ENCODE data around the gene FAAH2.
"Not testable (repeated sequence)": the region's sequence is repeated elsewhere in the genome, so short reads cannot be mapped to it uniquely, and the experiment has no call there.

FAAH2 gene

GRCh38 chrX:57295679-57296078 is 9.2 kb downstream of the FAAH2 start:
- not testable (repeated sequence) for H3K4me3 ChIP-seq (ENCODE audit: low read length); H3K9me3 ChIP-seq (ENCODE audit: control insufficient read depth, low read length); H3K27me3 ChIP-seq (ENCODE audit: control insufficient read depth, insufficient read depth, low read length); H3K4me1 ChIP-seq (ENCODE audit: control insufficient read depth, insufficient read depth, low read length); H3K9ac ChIP-seq (ENCODE audit: low read length); H3K36me3 ChIP-seq (ENCODE audit: control insufficient read depth, insufficient read depth, low read length)

- Histone ChIP-seq H3K9me3 (ENCODE audit: control insufficient read depth, low read length) (no peaks in the 10 kb centered on the region), H3K36me3 (ENCODE audit: control insufficient read depth, insufficient read depth, low read length) (no peaks in the 10 kb centered on the region), H3K27me3 (ENCODE audit: control insufficient read depth, insufficient read depth, low read length) (no peaks in the 10 kb centered on the region), H3K4me3 (ENCODE audit: low read length) (no peak overlapping the region), H3K9ac (ENCODE audit: low read length) (no peak overlapping the region), H3K4me1 (ENCODE audit: control insufficient read depth, insufficient read depth, low read length) (no peaks in the 10 kb centered on the region)
These were observed 27.2 kb downstream of the FAAH2 start for GRCh38 chrX:57313583-57314215.

GRCh38 chrX:57329008-57329407 is 42.5 kb downstream of the FAAH2 start:
- Histone ChIP-seq H3K27me3 (ENCODE audit: control insufficient read depth, insufficient read depth, low read length) (no peaks in the 10 kb centered on the region), H3K36me3 (ENCODE audit: control insufficient read depth, insufficient read depth, low read length) (no peaks in the 10 kb centered on the region), H3K4me3 (ENCODE audit: low read length) (no peak overlapping the region), H3K9me3 (ENCODE audit: control insufficient read depth, low read length) (no peaks in the 10 kb centered on the region), H3K4me1 (ENCODE audit: control insufficient read depth, insufficient read depth, low read length) (no peaks in the 10 kb centered on the region), H3K9ac (ENCODE audit: low read length) (no peak overlapping the region)

- H3K36me3 ChIP-seq (ENCODE audit: control insufficient read depth, insufficient read depth, low read length); H3K9me3 ChIP-seq (ENCODE audit: control insufficient read depth, low read length); H3K4me3 ChIP-seq (ENCODE audit: low read length); H3K4me1 ChIP-seq (ENCODE audit: control insufficient read depth, insufficient read depth, low read length); H3K9ac ChIP-seq (ENCODE audit: low read length); H3K27me3 ChIP-seq (ENCODE audit: control insufficient read depth, insufficient read depth, low read length): not testable (repeated sequence)
These were observed 49.3 kb downstream of the FAAH2 start for GRCh38 chrX:57335790-57336189.

- Histone ChIP-seq H3K4me1 (ENCODE audit: control insufficient read depth, insufficient read depth, low read length) (no peaks in the 10 kb centered on the region), H3K9me3 (ENCODE audit: control insufficient read depth, low read length) (no peaks in the 10 kb centered on the region), H3K36me3 (ENCODE audit: control insufficient read depth, insufficient read depth, low read length) (no peaks in the 10 kb centered on the region), H3K4me3 (ENCODE audit: low read length) (no peak overlapping the region), H3K27me3 (ENCODE audit: control insufficient read depth, insufficient read depth, low read length) (no peaks in the 10 kb centered on the region), H3K9ac (ENCODE audit: low read length) (no peak overlapping the region)
These were observed 67.1 kb downstream of the FAAH2 start for GRCh38 chrX:57353472-57354132.

GRCh38 chrX:57364145-57364544 is 77.6 kb downstream of the FAAH2 start:
- no peaks in the 10 kb centered on the region for H3K27me3 ChIP-seq (ENCODE audit: control insufficient read depth, insufficient read depth, low read length)
- H3K4me1 ChIP-seq (ENCODE audit: control insufficient read depth, insufficient read depth, low read length): no peaks in the 10 kb centered on the region
- H3K9me3 ChIP-seq (ENCODE audit: control insufficient read depth, low read length): no peaks in the 10 kb centered on the region
- H3K36me3 ChIP-seq (ENCODE audit: control insufficient read depth, insufficient read depth, low read length): no peaks in the 10 kb centered on the region
- no peak overlapping the region for H3K4me3 ChIP-seq (ENCODE audit: low read length)
- no peak overlapping the region for H3K9ac ChIP-seq (ENCODE audit: low read length)

GRCh38 chrX:57366430-57366829 is 79.9 kb downstream of the FAAH2 start:
- H3K36me3 ChIP-seq (ENCODE audit: control insufficient read depth, insufficient read depth, low read length): no peaks in the 10 kb centered on the region
- no peak overlapping the region for H3K4me3 ChIP-seq (ENCODE audit: low read length)
- H3K9ac ChIP-seq (ENCODE audit: low read length): no peak overlapping the region
- no peaks in the 10 kb centered on the region for H3K4me1 ChIP-seq (ENCODE audit: control insufficient read depth, insufficient read depth, low read length)
- H3K9me3 ChIP-seq (ENCODE audit: control insufficient read depth, low read length): no peaks in the 10 kb centered on the region
- no peaks in the 10 kb centered on the region for H3K27me3 ChIP-seq (ENCODE audit: control insufficient read depth, insufficient read depth, low read length)

GRCh38 chrX:57367649-57368048 is 81.1 kb downstream of the FAAH2 start:
- no peaks in the 10 kb centered on the region for H3K36me3 ChIP-seq (ENCODE audit: control insufficient read depth, insufficient read depth, low read length)
- H3K9me3 ChIP-seq (ENCODE audit: control insufficient read depth, low read length): no peaks in the 10 kb centered on the region
- no peaks in the 10 kb centered on the region for H3K4me1 ChIP-seq (ENCODE audit: control insufficient read depth, insufficient read depth, low read length)
- H3K27me3 ChIP-seq (ENCODE audit: control insufficient read depth, insufficient read depth, low read length): no peaks in the 10 kb centered on the region
- H3K9ac ChIP-seq (ENCODE audit: low read length): no peak overlapping the region
- H3K4me3 ChIP-seq (ENCODE audit: low read length): no peak overlapping the region

GRCh38 chrX:57368158-57368557 is 81.7 kb downstream of the FAAH2 start:
- no peaks in the 10 kb centered on the region for H3K36me3 ChIP-seq (ENCODE audit: control insufficient read depth, insufficient read depth, low read length)
- H3K9me3 ChIP-seq (ENCODE audit: control insufficient read depth, low read length): no peaks in the 10 kb centered on the region
- H3K27me3 ChIP-seq (ENCODE audit: control insufficient read depth, insufficient read depth, low read length): no peaks in the 10 kb centered on the region
- no peak overlapping the region for H3K9ac ChIP-seq (ENCODE audit: low read length)
- H3K4me3 ChIP-seq (ENCODE audit: low read length): no peak overlapping the region
- no peaks in the 10 kb centered on the region for H3K4me1 ChIP-seq (ENCODE audit: control insufficient read depth, insufficient read depth, low read length)

GRCh38 chrX:57379296-57379695 is 92.8 kb downstream of the FAAH2 start:
- Histone ChIP-seq H3K36me3 (ENCODE audit: control insufficient read depth, insufficient read depth, low read length) (no peaks in the 10 kb centered on the region), H3K4me3 (ENCODE audit: low read length) (no peak overlapping the region), H3K9me3 (ENCODE audit: control insufficient read depth, low read length) (no peaks in the 10 kb centered on the region), H3K9ac (ENCODE audit: low read length) (no peak overlapping the region), H3K4me1 (ENCODE audit: control insufficient read depth, insufficient read depth, low read length) (no peaks in the 10 kb centered on the region), H3K27me3 (ENCODE audit: control insufficient read depth, insufficient read depth, low read length) (no peaks in the 10 kb centered on the region)

GRCh38 chrX:57380026-57380796 is 93.7 kb downstream of the FAAH2 start:
- no peak overlapping the region for H3K9ac ChIP-seq (ENCODE audit: low read length)
- H3K4me3 ChIP-seq (ENCODE audit: low read length): no peak overlapping the region
- H3K4me1 ChIP-seq (ENCODE audit: control insufficient read depth, insufficient read depth, low read length): no peaks in the 10 kb centered on the region
- no peaks in the 10 kb centered on the region for H3K36me3 ChIP-seq (ENCODE audit: control insufficient read depth, insufficient read depth, low read length)
- no peaks in the 10 kb centered on the region for H3K9me3 ChIP-seq (ENCODE audit: control insufficient read depth, low read length)
- no peaks in the 10 kb centered on the region for H3K27me3 ChIP-seq (ENCODE audit: control insufficient read depth, insufficient read depth, low read length)

GRCh38 chrX:57394162-57394561 is 107.7 kb downstream of the FAAH2 start:
- not testable (repeated sequence) for H3K9ac ChIP-seq (ENCODE audit: low read length); H3K4me3 ChIP-seq (ENCODE audit: low read length); H3K36me3 ChIP-seq (ENCODE audit: control insufficient read depth, insufficient read depth, low read length); H3K27me3 ChIP-seq (ENCODE audit: control insufficient read depth, insufficient read depth, low read length); H3K9me3 ChIP-seq (ENCODE audit: control insufficient read depth, low read length); H3K4me1 ChIP-seq (ENCODE audit: control insufficient read depth, insufficient read depth, low read length)

Measured in mucosa of stomach (tissue), 1 donor.